HG03521 (cell line): ENCODE data around the gene RERE.

ENCODE experiments used
- ATAC-seq: cut with Tn5 transposase; IDR thresholded peaks from one replicate; pipeline ENCODE4 v1.9.1; 2021; ENCODE audit warnings: mild to moderate bottlenecking, moderate library complexity; ENCODE audit not compliant: unreplicated experiment

The RERE gene

GRCh38 chr1:8817412-8818324 lies at the start of gene RERE:
RERE (minus strand) TSS chr1:8817640.
- ATAC-seq, result peak; percentile 95

GRCh38 chr1:8866792-8867415 lies 49.5 kb upstream of the RERE start:
- no peak for ATAC-seq

GRCh38 chr1:8866173-8866791 lies 48.8 kb upstream of the RERE start:
- ATAC-seq, result no peak

DNA sequence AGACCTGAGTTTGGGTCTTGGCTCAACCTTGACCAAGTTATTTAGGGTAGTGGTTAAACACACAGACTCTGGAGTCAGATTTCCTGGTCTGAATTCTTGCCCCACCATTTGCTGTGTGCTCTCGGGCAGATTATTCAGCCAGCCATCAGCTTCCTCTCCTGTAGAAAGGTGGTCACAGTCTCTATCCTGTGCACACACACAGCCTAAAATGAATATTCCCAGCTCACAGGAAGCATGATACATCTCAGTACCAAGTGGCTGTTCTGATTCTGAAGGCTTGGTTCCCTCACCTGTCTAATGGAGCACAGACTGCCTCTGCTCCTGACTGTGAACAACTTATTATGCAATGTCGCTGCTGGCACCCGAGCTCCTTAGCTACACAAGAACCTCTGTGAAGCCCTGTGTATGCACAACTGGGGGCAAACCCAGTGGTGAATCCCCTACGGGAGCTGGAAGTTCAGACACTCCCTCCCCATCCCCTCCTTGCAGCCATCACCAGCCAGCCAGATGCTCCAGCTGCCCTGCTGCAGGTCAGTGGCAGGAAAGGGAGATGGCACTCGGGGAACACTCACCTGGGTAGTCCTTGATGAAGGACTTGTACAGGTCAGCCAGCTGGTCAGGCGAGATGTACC lies 47.4 kb upstream of the RERE start:
- ATAC-seq, result no peak

GRCh38 chr1:8863794-8864233 lies 46.4 kb upstream of the RERE start:
- ATAC-seq, result no peak

DNA sequence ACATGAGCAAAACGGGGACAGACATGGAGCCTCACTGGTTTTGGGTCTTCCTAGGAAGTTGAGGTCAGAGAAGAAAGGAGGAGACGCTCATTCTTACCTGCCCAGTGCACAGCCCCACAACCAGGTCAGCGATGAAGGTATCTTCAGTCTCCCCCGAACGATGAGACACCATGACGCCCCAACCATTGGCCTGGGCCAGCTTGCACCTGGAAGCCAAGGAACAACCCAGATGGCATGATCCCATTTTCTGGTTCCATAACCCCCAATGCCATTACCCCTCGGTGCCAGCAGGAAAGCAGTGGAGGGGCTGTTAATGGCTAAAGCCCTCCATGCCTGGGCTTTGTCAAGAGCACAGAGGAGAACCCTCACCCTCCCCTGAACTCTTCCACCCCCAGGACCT lies 45.7 kb upstream of the RERE start:
- ATAC-seq, result no peak

DNA sequence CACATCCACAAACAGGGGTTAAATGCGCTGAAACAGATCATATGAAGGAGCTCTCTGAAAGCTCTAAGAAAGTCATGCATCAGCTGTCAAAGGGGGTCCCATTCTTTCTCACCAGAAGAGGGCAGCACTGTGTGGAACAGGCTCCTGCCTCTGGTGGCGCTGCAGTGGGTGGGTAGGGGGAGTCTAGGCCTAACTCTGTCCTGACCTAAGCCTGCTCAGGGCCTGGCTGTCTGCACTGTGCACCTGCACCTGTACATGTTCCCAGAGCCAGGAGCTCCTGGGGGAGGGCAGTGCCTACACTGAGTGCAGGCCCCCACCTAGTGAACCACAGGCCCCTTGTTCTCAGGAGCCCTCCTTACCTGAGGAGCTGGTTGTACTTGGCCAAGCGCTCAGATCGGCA lies 45.1 kb upstream of the RERE start:
- no peak for ATAC-seq

DNA sequence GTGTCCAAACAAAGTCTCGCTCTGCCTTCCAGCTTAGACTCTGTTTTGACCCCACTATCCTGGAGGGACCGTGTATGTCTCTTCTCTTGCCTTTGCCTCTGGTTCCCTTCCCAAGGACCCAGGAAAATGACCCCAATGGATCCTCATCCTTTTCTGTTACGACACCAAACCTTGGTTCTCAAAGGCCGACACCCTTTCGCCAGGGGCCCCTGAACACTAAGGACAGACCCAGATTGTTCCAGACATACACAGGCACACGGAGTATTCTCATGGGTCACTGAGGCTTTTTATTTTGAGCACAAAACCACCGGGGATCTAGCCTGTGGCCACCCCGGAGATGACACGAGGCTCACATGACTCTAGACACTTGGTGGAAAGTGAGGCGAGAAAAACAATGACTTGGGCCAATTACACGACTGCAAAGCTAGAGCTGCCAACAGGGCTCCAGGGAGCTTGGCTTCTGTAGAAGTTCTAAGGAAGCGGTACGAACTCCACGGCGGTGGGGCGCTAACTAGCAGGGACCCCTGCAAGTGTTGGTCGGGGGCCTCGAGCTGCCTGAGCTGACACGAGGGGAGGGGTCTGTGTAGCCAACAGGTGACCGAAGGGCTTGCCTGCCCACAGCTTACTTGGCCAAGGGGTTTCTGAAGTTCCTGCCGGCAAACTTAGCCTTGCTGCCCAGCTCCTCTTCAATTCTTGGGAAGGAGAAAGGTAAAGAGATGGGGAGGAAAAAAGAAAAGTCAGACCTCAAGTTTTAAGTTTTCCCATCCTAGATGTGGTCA lies 43.5 kb upstream of the RERE start:
- no peak for ATAC-seq

DNA sequence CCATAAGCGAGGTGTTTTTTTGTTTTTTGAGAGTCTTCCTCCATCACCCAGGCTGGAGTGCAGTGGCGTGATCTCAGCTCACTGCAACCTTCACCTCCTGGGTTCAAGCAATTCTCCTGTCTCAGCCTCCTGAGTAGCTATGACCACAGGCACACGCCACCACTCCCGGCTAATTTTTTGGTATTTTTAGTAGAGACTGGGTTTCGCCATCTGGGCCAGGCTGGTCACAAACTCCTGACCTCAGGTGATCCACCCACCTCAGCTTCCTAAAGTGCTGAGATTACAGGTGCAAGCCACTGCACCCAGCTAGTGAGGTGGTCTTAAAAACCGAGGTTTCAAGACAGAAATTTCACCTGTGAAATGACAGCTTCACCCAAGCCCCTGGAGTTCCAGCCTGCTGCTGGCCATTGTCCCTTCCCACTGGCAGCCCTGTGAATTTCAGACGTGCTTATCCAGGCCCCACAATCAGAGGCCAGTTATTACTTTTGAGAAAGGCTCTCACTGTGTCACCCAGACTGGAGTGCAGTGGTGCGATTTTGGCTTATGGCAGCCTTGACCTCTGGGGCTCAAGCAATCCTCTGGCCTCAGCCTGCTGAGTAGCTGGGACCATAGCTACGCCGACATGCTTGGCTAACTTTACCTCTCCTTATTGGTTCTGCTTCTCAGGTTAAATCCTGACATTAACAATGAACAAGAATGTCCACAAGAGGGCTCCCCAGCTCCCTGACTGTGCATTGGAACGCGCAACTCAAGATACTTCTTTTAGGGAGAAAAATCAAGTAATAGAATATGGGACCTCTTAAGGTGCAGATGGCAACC lies 41.7 kb upstream of the RERE start:
- ATAC-seq, result no peak

DNA sequence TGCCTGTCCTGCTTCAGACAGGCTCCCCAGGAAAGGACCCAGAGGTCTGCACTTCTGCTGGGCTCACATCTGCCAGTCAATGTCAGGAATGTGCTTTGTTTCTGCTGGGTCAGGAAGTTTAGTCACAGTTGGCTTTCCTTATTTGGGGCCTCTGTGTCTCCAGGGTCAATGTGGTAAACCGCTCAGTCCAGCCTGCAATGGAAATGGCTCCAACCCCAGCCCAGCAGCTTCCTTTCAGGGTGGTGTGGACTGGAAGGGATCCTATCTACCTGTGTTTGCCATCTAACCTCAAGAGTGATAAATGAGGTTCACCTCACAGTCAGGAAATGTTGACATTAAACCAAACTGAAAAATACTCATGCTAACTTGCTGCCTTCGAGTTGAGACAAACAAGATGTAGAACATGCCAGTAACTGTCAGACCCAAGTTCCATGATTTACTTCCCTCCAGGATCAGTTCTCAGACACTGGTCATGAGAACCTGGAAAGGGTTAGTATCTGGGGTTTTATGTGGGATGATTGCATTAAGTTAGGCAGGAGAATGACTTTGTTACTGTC lies 40.8 kb upstream of the RERE start:
- no peak for ATAC-seq

GRCh38 chr1:8856689-8857412 lies 39.4 kb upstream of the RERE start:
- no peak for ATAC-seq

- no peak for ATAC-seq
These were observed 36.8 kb upstream of the RERE start for GRCh38 chr1:8854240-8854639.

DNA sequence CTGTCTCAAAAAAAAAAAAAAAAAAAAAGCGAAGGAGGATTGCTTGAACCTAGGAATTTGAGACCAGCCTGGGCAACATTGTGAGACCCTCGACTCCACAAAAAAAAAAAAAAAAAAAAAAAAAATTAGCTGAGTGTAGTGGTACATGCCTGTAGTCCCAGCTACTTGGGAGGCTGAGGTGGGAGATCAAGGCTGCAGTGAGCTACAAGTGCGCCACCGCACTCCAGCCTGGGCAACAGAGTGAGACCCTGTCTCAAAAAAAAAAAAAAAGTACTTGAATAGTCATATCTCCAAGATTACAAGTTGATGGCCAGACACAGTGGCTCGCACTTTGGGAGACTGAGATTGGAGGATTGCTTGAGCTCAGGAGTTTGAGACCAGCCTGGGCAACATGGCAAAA lies 33.6 kb upstream of the RERE start:
- no peak for ATAC-seq

- ATAC-seq, result peak; percentile 48
These were observed 31.4 kb upstream of the RERE start for GRCh38 chr1:8848663-8849386.

- ATAC-seq, result no peak
These were observed 30.6 kb upstream of the RERE start for GRCh38 chr1:8847990-8848389.

DNA sequence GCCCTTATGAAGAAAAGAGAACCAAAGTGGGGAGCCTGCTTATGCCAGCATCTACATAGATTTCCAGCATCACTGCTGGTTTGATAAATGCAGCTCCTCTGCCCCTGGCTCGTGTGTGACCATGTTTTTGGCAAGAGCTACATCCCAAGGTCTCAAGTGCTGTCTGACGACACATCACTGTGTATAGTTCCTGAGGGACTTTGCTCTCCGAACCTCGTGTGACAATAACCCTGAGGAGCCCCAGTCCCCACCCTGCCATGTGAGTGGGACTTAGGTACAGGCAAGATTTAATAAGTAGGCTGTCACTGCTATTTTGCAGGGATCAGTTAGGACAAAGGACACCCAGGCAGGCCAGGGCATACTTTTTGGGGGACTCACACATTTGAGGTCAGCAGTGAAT lies 28.8 kb upstream of the RERE start:
- ATAC-seq, result no peak

GRCh38 chr1:8845104-8846097 lies 28.0 kb upstream of the RERE start:
- no peak for ATAC-seq
